Frontal cortex (tissue), 4 donors: ENCODE results near the gene NEU4. TPM values are rescaled to one million over a fixed set of nuclear protein-coding genes. Genes with fewer than 3 reads are reported as not detected.
A peak's percentile ranks its signal among the peaks of the same experiment; 100 is the strongest.
"Not testable (repeated sequence)": the region's sequence is repeated elsewhere in the genome, so short reads cannot be mapped to it uniquely, and the experiment has no call there.

ENCODE experiments used
- DNase-seq, 2 donors: peaks; one replicate each; pipeline ENCODE4 v3.0.0; 2012; ENCODE audit warnings: low spot score in 2 of 2
- FAIRE-seq: peaks from 2 replicates; lab custom pipeline; 2012; peaks lifted over from hg19 to GRCh38; lab: Jason Lieb, UNC
- total RNA-seq: library from RNA; depleted of rRNA; stranded (reverse); fragments of >200 nt; gene quantifications from one replicate; pipeline ENCODE4 v1.2.3, GENCODE V29; 2014
- donor health status: control.
- donor health status: control.
- donor health status: control.

NEU4 gene
- total RNA-seq, 1 donor from 2014 or later = 1.6 TPM

- FAIRE-seq = no peak
- DNase-seq = peak; percentile 69 to 75
Observed at GRCh38 chr2:241811201-241811951, 2.4 kb downstream of the NEU4 start.

- FAIRE-seq = no peak
- DNase-seq = peak in 1 of 2 donors; percentile 18
Observed at GRCh38 chr2:241811952-241812729, 3.1 kb downstream of the NEU4 start.

- peak in 1 of 2 donors; percentile 29 for DNase-seq
- no peak for FAIRE-seq
Observed at GRCh38 chr2:241812730-241813643, 4.0 kb downstream of the NEU4 start.

- FAIRE-seq (no peak), DNase-seq (peak in 1 of 2 donors; percentile 22)
Observed at GRCh38 chr2:241813644-241814392, 4.8 kb downstream of the NEU4 start.

- FAIRE-seq (no peak), DNase-seq (no peak)
Observed at GRCh38 chr2:241814393-241814642, 5.3 kb downstream of the NEU4 start.

GRCh38 chr2:241814643-241815476, 5.9 kb downstream of the NEU4 start:
- no peak for DNase-seq
- no peak for FAIRE-seq

- FAIRE-seq = no peak
- no peak for DNase-seq
Observed at GRCh38 chr2:241815477-241816430, 6.8 kb downstream of the NEU4 start.

- FAIRE-seq (no peak), DNase-seq (no peak)
Observed at GRCh38 chr2:241816431-241817121, 7.6 kb downstream of the NEU4 start.

- FAIRE-seq = no peak
- no peak for DNase-seq
Observed at GRCh38 chr2:241817126-241817820, 8.3 kb downstream of the NEU4 start.

GRCh38 chr2:241817821-241818215, 8.8 kb downstream of the NEU4 start:
- not testable (repeated sequence) for DNase-seq, FAIRE-seq

GRCh38 chr2:241818229-241818942, 9.4 kb downstream of the NEU4 start:
- no peak for DNase-seq
- no peak for FAIRE-seq

GRCh38 chr2:241818943-241819270, 9.9 kb downstream of the NEU4 start:
- no peak for FAIRE-seq
- no peak for DNase-seq

- FAIRE-seq, DNase-seq: not testable (repeated sequence)
Observed at GRCh38 chr2:241819947-241820624, 11.1 kb downstream of the NEU4 start.

GRCh38 chr2:241820625-241821384, 11.8 kb downstream of the NEU4 start:
- DNase-seq (no peak), FAIRE-seq (no peak)
